Epidermal melanocyte (primary cell): ENCODE measurements around the gene LMNB1.

ENCODE experiments used
- DNase-seq: peaks from one replicate; pipeline ENCODE4 v3.0.0; 2011; ENCODE audit warnings: low spot score; ENCODE audit not compliant: insufficient read length

Gene LMNB1

DNA sequence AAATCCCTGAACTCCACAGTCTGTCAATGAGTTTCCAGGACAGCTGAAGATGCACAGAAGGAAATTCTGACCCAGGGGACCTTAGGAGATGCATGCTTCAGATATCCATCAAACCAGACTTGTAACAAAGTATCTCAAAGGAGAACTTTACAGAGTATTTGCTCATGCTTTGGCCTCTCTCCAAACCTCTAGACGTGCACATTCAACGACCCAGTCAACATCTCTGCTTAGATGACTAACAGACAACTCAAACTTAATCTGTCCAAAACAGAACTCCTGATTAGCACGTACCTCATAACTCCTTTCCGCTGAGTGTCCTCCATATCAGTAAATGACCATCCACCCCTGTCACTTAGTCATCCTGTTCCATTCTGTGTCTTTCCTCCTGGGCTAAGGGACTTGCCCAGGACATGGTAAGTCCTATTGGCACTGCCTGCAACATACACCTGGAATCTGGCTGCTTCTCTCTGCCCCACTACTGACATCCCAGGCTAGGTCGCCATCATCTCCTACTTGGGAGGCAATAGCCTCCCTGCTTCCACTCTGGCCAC, 107.4 kb downstream of the LMNB1 start:
- no peak for DNase-seq
